IMR-90 (cell line): Measurements from ENCODE around the gene VPS13A. TPM values are rescaled to one million over a fixed set of nuclear protein-coding genes. Genes with fewer than 3 reads are reported as not detected.
A peak's percentile ranks its signal among the peaks of the same experiment; 100 is the strongest.

ENCODE experiments used
- ATAC-seq: fragments of 200-7000 bp; cut with Tn5 transposase; 2 replicates; pipeline ENCODE4 v1.9.1; 2020; ENCODE audit warnings: low read depth, mild to moderate bottlenecking, moderate library complexity
- BruUV-seq: library from RNA; stranded (reverse); fragments of 400-500 nt; replicated peaks from 2 replicates; lab custom pipeline; 2021; lab: Mats Ljungman, UMichigan
- CTCF ChIA-PET: fragments of 300-600 bp; formaldehyde crosslinking; extraction: SDS; loops from one replicate; lab custom pipeline; 2021; ENCODE audit warnings: antibody characterized with exemption; lab: Yijun Ruan, JAX
- POLR2A ChIA-PET: fragments of 300-600 bp; sonication (Branson Sonifier 250); formaldehyde crosslinking; loops from one replicate; lab custom pipeline; 2022; ENCODE audit warnings: antibody characterized with exemption; ENCODE audit not compliant: unreplicated experiment; lab: Charles Lee
- DNase-seq: peaks from one replicate; pipeline ENCODE4 v3.0.0; 2013
- H2AFZ ChIP-seq: replicated peaks from 2 replicates; pipeline ENCODE3; 2013; ENCODE audit warnings: low read length, mild to moderate bottlenecking; ENCODE audit not compliant: poor library complexity
- H2AK5ac ChIP-seq: 2 replicates; pipeline ENCODE4 v1.6.1; 2013; ENCODE audit warnings: low read depth, low read length, inconsistent platforms
- H2AK9ac ChIP-seq: replicated peaks from 2 replicates; pipeline ENCODE3; 2013; ENCODE audit warnings: mild to moderate bottlenecking, low read depth, low read length, moderate library complexity; ENCODE audit not compliant: poor library complexity
- H2BK120ac ChIP-seq: 2 replicates; pipeline ENCODE4 v1.6.1; 2013; ENCODE audit warnings: low read depth, low read length, inconsistent platforms
- H2BK15ac ChIP-seq: 3 replicates; pipeline ENCODE4 v1.6.1; 2013; ENCODE audit warnings: low read depth, low read length, inconsistent platforms
- H2BK20ac ChIP-seq: 2 replicates; pipeline ENCODE4 v1.6.1; 2013; ENCODE audit warnings: low read depth, mild to moderate bottlenecking, inconsistent platforms, low read length, moderate library complexity
- H2BK5ac ChIP-seq: 2 replicates; pipeline ENCODE4 v1.6.1; 2013; ENCODE audit warnings: mild to moderate bottlenecking, low read depth, low read length, inconsistent platforms; ENCODE audit not compliant: poor library complexity, severe bottlenecking
- H3K14ac ChIP-seq: replicated peaks from 2 replicates; pipeline ENCODE4 v1.6.1; 2013; ENCODE audit warnings: low read depth, low read length, inconsistent platforms
- H3K18ac ChIP-seq: 2 replicates; pipeline ENCODE4 v1.6.1; 2013; ENCODE audit warnings: low read depth, low read length, control low read depth
- H3K23ac ChIP-seq: 2 replicates; pipeline ENCODE4 v1.6.1; 2013; ENCODE audit warnings: low read depth, low read length, inconsistent platforms
- H3K27ac ChIP-seq: 2 replicates; pipeline ENCODE4 v1.5.1; 2013; ENCODE audit warnings: mild to moderate bottlenecking, control low read depth, low read length; ENCODE audit not compliant: insufficient read depth
- H3K27me3 ChIP-seq: 2 replicates; pipeline ENCODE4 v1.6.1; 2013; ENCODE audit warnings: low read length; ENCODE audit not compliant: control insufficient read depth, insufficient read depth
- H3K36me3 ChIP-seq: 2 replicates; pipeline ENCODE4 v1.6.1; 2013; ENCODE audit warnings: low read length, mixed read lengths; ENCODE audit not compliant: control insufficient read depth, insufficient read depth
- H3K4ac ChIP-seq: 2 replicates; pipeline ENCODE4 v1.6.1; 2013; ENCODE audit warnings: low read depth, low read length, inconsistent platforms
- H3K4me1 ChIP-seq: 2 replicates; pipeline ENCODE4 v1.6.1; 2013; ENCODE audit warnings: low read length, mixed read lengths; ENCODE audit not compliant: control insufficient read depth, insufficient read depth
- H3K4me2 ChIP-seq: 2 replicates; pipeline ENCODE4 v1.6.1; 2013; ENCODE audit warnings: low read depth, mild to moderate bottlenecking, control low read depth, low read length, moderate library complexity
- H3K4me3 ChIP-seq: 2 replicates; pipeline ENCODE4 v1.5.1; 2013; ENCODE audit warnings: low read depth, mild to moderate bottlenecking, control low read depth, low read length, moderate library complexity; ENCODE audit not compliant: insufficient read depth
- H3K56ac ChIP-seq: 2 replicates; pipeline ENCODE4 v1.6.1; 2013; ENCODE audit warnings: low read length, inconsistent platforms; ENCODE audit not compliant: insufficient read depth; ENCODE audit errors: extremely low read depth
- H3K79me1 ChIP-seq, 2 experiments: 2 replicates each; pipeline ENCODE4 v1.6.1; 2013; ENCODE audit warnings: low read length in 2 of 2, inconsistent platforms in 1 of 2, low read depth in 1 of 2
- H3K9ac ChIP-seq: 2 replicates; pipeline ENCODE4 v1.6.1; 2013; ENCODE audit warnings: low read depth, low read length, control low read depth
- H3K9me1 ChIP-seq: 2 replicates; pipeline ENCODE4 v1.6.1; 2013; ENCODE audit warnings: low read length, inconsistent platforms; ENCODE audit not compliant: insufficient read depth
- H3K9me3 ChIP-seq: 2 replicates; pipeline ENCODE4 v1.6.1; 2013; ENCODE audit warnings: low read length; ENCODE audit not compliant: control insufficient read depth, insufficient read depth
- H4K20me1 ChIP-seq: 2 replicates; pipeline ENCODE4 v1.6.1; 2013; ENCODE audit warnings: low read length, inconsistent platforms; ENCODE audit not compliant: insufficient read depth
- H4K5ac ChIP-seq: 2 replicates; pipeline ENCODE4 v1.6.1; 2013; ENCODE audit warnings: mild to moderate bottlenecking, low read depth, low read length, control low read depth
- H4K8ac ChIP-seq, 2 experiments: 2 replicates each; pipeline ENCODE4 v1.6.1; 2013; ENCODE audit warnings: low read depth in 2 of 2, low read length in 2 of 2, control low read depth in 1 of 2, inconsistent platforms in 1 of 2
- H4K91ac ChIP-seq: 2 replicates; pipeline ENCODE4 v1.6.1; 2013; ENCODE audit warnings: low read depth, low read length, inconsistent platforms; ENCODE audit not compliant: insufficient read depth
- RAD21 ChIP-seq: IDR thresholded peaks from 2 replicates; pipeline ENCODE4 v1.6.1; 2012; ENCODE audit warnings: low read length, improper control_type of control experiment
- SMC3 ChIP-seq: fragments of 150-350 bp; IDR thresholded peaks from 2 replicates; pipeline ENCODE4 v1.6.1; 2016; ENCODE audit warnings: low read depth, mild to moderate bottlenecking, antibody characterized with exemption, low read length, moderate library complexity
- WGBS, 2 experiments: methylation state at CpG; one replicate each; pipeline versions ENCODE4 v1.1.5 to v1.1.7; 2013; ENCODE audit warnings: missing lambda C conversion rate in 2 of 2; ENCODE audit not compliant: insufficient read length in 1 of 2; ENCODE audit errors: extremely low coverage in 2 of 2; 5-methylcytosine and 5-hydroxymethylcytosine counted together
- dilution Hi-C: fragments of 300-500 bp; cut with HindIII; formaldehyde crosslinking; loops from one replicate; pipeline ENCODE4 v1.14.3; 2018; ENCODE audit warnings: low sequenced_read_pairs; ENCODE audit not compliant: unreplicated experiment
- in situ Hi-C: fragments of 300-500 bp; cut with MboI; formaldehyde crosslinking; loops from 3 replicates; pipeline ENCODE4 v1.14.3; 2019; ENCODE audit warnings: low sequenced_read_pairs, inconsistent platforms, mixed read lengths
- intact Hi-C: fragments of 100-400 bp; cut with micrococcal nuclease; formaldehyde crosslinking; loops from 2 replicates; pipeline ENCODE4 v1.10.0; 2022
- polyA plus RNA-seq, 3 experiments: library from polyadenylated mRNA; depleted of rRNA; stranded (reverse); fragments of >200 nt; gene quantifications; 2 replicates each; pipeline ENCODE4 v1.2.3, GENCODE V29; 2012; ENCODE audit warnings: low replicate concordance in 1 of 3
- total RNA-seq: library from RNA; depleted of rRNA; stranded (reverse); fragments of >200 nt; gene quantifications from 2 replicates; pipeline ENCODE4 v1.2.3, GENCODE V29; 2012
- TF ChIP-seq, protein P1 (sequence below): fragments of 150-350 bp; IDR thresholded peaks from 2 replicates; pipeline ENCODE4 v1.6.1; 2017; ENCODE audit warnings: mild to moderate bottlenecking, antibody characterized with exemption, low read length, low read depth
- TF ChIP-seq, protein P2 (sequence below): conservative IDR thresholded peaks from 2 replicates; pipeline ENCODE4 v1.5.1; 2012; ENCODE audit warnings: mild to moderate bottlenecking, low read depth, low read length, improper control_type of control experiment

VPS13A gene
- total and polyA plus RNA-seq, 2 of the 4 experiments (the other 2 are of a cell fraction), result 10.4 to 26.5 TPM

DNA sequence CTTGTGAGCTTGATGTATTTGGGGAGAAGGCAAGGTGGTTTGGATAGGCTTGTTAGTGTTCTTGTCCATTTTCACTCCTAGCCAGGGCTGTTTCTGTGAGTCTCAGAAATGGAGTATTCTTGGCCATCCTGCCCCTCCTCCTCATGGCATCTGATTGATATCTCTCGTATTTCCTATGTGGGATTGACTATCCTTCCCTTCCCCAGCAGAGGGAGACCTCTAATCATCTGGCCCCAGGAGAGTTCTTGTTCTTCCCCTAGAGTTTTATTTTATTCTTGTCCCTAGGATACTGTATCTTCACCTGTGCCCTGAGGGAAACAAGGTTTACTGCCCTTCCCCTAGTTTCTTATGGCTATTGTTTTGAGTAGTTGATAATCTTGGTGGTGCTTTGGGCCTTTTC lies 114.4 kb downstream of the VPS13A start:
- POLR2A ChIA-PET, result no interaction called here
- peak; percentile 41 for TF ChIP-seq SMC3
- TF ChIP-seq, protein P1, sequence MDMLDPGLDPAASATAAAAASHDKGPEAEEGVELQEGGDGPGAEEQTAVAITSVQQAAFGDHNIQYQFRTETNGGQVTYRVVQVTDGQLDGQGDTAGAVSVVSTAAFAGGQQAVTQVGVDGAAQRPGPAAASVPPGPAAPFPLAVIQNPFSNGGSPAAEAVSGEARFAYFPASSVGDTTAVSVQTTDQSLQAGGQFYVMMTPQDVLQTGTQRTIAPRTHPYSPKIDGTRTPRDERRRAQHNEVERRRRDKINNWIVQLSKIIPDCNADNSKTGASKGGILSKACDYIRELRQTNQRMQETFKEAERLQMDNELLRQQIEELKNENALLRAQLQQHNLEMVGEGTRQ, result no peak
- TF ChIP-seq, protein P2, sequence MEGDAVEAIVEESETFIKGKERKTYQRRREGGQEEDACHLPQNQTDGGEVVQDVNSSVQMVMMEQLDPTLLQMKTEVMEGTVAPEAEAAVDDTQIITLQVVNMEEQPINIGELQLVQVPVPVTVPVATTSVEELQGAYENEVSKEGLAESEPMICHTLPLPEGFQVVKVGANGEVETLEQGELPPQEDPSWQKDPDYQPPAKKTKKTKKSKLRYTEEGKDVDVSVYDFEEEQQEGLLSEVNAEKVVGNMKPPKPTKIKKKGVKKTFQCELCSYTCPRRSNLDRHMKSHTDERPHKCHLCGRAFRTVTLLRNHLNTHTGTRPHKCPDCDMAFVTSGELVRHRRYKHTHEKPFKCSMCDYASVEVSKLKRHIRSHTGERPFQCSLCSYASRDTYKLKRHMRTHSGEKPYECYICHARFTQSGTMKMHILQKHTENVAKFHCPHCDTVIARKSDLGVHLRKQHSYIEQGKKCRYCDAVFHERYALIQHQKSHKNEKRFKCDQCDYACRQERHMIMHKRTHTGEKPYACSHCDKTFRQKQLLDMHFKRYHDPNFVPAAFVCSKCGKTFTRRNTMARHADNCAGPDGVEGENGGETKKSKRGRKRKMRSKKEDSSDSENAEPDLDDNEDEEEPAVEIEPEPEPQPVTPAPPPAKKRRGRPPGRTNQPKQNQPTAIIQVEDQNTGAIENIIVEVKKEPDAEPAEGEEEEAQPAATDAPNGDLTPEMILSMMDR, result peak; percentile 52
- TF ChIP-seq RAD21, result peak; percentile 46
- intact Hi-C loops (loop anchor here (5.0 to 10.0 kb wide), 2 partner anchors 461 to 743 kb away; partner anchors contain the start of gene GNAQ), in situ Hi-C loops (no loop called here), dilution Hi-C loops (no loop called here)
- peak; percentile 66 for ATAC-seq
- H3K79me1 ChIP-seq, result peaks cover 6 to 20% of the 10 kb centered on the region in 2 experiments; a peak in 3 of 4 replicates
- H3K4me1 ChIP-seq, result peaks cover 4% of the 10 kb centered on the region
- no peak overlapping the region for H2AFZ ChIP-seq
- H4K20me1 ChIP-seq, result no peaks in the 10 kb centered on the region
- H2BK15ac ChIP-seq, result no peak overlapping the region
- WGBS, 2 experiments, result no CpG with 5 or more reads among the region's 1 CpG
- no peak overlapping the region for H3K4ac ChIP-seq
- H3K56ac ChIP-seq, result no peak overlapping the region
- no peak overlapping the region for H3K18ac ChIP-seq
- no peak overlapping the region for H3K9ac ChIP-seq
- no peak overlapping the region for H3K14ac ChIP-seq
- no peak overlapping the region for H3K27ac ChIP-seq
- no peak overlapping the region for H4K8ac ChIP-seq
- H3K4me3 ChIP-seq, result no peak overlapping the region
- no peak overlapping the region for H3K23ac ChIP-seq
- no peak overlapping the region for H2BK20ac ChIP-seq
- no peak overlapping the region for H2AK9ac ChIP-seq
- peak; percentile 33 for DNase-seq
- H3K27me3 ChIP-seq, result no peaks in the 10 kb centered on the region
- H3K4me2 ChIP-seq, result no peak overlapping the region
- no peak overlapping the region for H2BK120ac ChIP-seq
- H3K36me3 ChIP-seq, result peaks cover 2% of the 10 kb centered on the region; the same call in 1 of the 2 replicates
- no TSS peak for BruUV-seq
- no peak overlapping the region for H4K91ac ChIP-seq
- H2AK5ac ChIP-seq, result no peak overlapping the region
- H3K9me3 ChIP-seq, result peaks cover 7% of the 10 kb centered on the region; the same call in 1 of the 2 replicates
- no peak overlapping the region for H2BK5ac ChIP-seq
- CTCF ChIA-PET, result interaction anchor here (1.1 to 1.5 kb wide), 4 partner anchors 11 to 166 kb away, joined by 3 to 6 read pairs (median 3); no protein-coding TSS in a partner anchor
- H3K9me1 ChIP-seq, result peaks cover 2% of the 10 kb centered on the region; the same call in 1 of the 2 replicates
- H4K5ac ChIP-seq, result no peak overlapping the region
